Neural cell (in vitro differentiated cells): ENCODE measurements around the gene TBRG1. TPM values are rescaled to one million over a fixed set of nuclear protein-coding genes. Genes with fewer than 3 reads are reported as not detected.

Experiments
- H2AFZ ChIP-seq: fragments of 200-600, 300-800 bp; sonication (generic), shearing (Covaris generic); 2 replicates; pipeline ENCODE4 v1.6.0; 2014; ENCODE audit warnings: low read depth, mild to moderate bottlenecking, antibody characterized with exemption, low read length, moderate library complexity
- H3F3A ChIP-seq: fragments of 200-600 bp; shearing (Covaris generic); 2 replicates; pipeline ENCODE4 v1.6.1; 2016; ENCODE audit warnings: mild to moderate bottlenecking, moderate library complexity, mixed read lengths, antibody characterized with exemption, low read length; ENCODE audit not compliant: insufficient read depth, poor library complexity, severe bottlenecking
- H3K27ac ChIP-seq: fragments of 200-600, 300-800 bp; sonication (generic), shearing (Covaris generic); 2 replicates; pipeline ENCODE4 v1.5.1; 2014; ENCODE audit warnings: mild to moderate bottlenecking, low read length, moderate library complexity
- H3K27me3 ChIP-seq: fragments of 300-800, 200-600 bp; sonication (generic), shearing (Covaris generic); 2 replicates; pipeline ENCODE4 v1.6.0; 2014; ENCODE audit warnings: mild to moderate bottlenecking, low read depth, low read length, moderate library complexity; ENCODE audit not compliant: insufficient read depth
- H3K36me3 ChIP-seq: fragments of 300-800, 200-600 bp; sonication (generic), shearing (Covaris generic); 2 replicates; pipeline ENCODE4 v1.5.1; 2014; ENCODE audit warnings: mild to moderate bottlenecking, antibody characterized with exemption, low read length, moderate library complexity; ENCODE audit not compliant: insufficient read depth
- H3K4me2 ChIP-seq: fragments of 300-800, 200-600 bp; sonication (generic), shearing (Covaris generic); 2 replicates; pipeline ENCODE4 v1.6.0; 2014; ENCODE audit warnings: mild to moderate bottlenecking, low read length
- H3K4me3 ChIP-seq: fragments of 300-800, 200-600 bp; sonication (generic), shearing (Covaris generic); 2 replicates; pipeline ENCODE4 v1.5.1; 2014; ENCODE audit warnings: mild to moderate bottlenecking, low read length, moderate library complexity
- H3K79me2 ChIP-seq: fragments of 200-600 bp; shearing (Covaris generic); replicated peaks from 2 replicates; pipeline ENCODE4 v1.6.0; 2014; ENCODE audit warnings: mild to moderate bottlenecking, low read length, moderate library complexity; ENCODE audit not compliant: insufficient read depth
- H3K9ac ChIP-seq: fragments of 300-800, 200-600 bp; sonication (generic), shearing (Covaris generic); 2 replicates; pipeline ENCODE4 v1.6.1; 2016; ENCODE audit warnings: mild to moderate bottlenecking, low read length, mixed read lengths
- H3K9me2 ChIP-seq: fragments of 200-600 bp; shearing (Covaris generic); 2 replicates; pipeline ENCODE4 v1.6.1; 2016; ENCODE audit warnings: mild to moderate bottlenecking, low read length, mixed read lengths; ENCODE audit not compliant: insufficient read depth
- H3K9me3 ChIP-seq: fragments of 200-600, 300-800 bp; sonication (generic), shearing (Covaris generic); 2 replicates; pipeline ENCODE4 v1.6.1; 2016; ENCODE audit warnings: mild to moderate bottlenecking, mixed run types, low read length, moderate library complexity, mixed read lengths
- H4K20me1 ChIP-seq: fragments of 200-600 bp; shearing (Covaris generic); 2 replicates; pipeline ENCODE4 v1.6.1; 2016; ENCODE audit warnings: mild to moderate bottlenecking, mixed run types; ENCODE audit not compliant: insufficient read depth
- EP300 ChIP-seq: fragments of 450-650 bp; conservative IDR thresholded peaks from 2 replicates; pipeline ENCODE4 v1.6.1; 2014; ENCODE audit warnings: antibody characterized with exemption, mild to moderate bottlenecking, moderate library complexity; ENCODE audit not compliant: poor library complexity, severe bottlenecking
- EZH2 ChIP-seq: fragments of 200-600, 300-800 bp; shearing (Covaris generic), sonication (generic); IDR thresholded peaks from 2 replicates; pipeline ENCODE4 v1.6.1; 2014; ENCODE audit warnings: antibody characterized with exemption, low read length, borderline replicate concordance, mild to moderate bottlenecking; ENCODE audit not compliant: insufficient read depth, poor library complexity, severe bottlenecking
- MXI1 ChIP-seq: fragments of 450-650 bp; conservative IDR thresholded peaks from 2 replicates; pipeline ENCODE4 v1.6.1; 2014; ENCODE audit warnings: antibody characterized with exemption, mild to moderate bottlenecking; ENCODE audit not compliant: poor library complexity, severe bottlenecking
- POLR2AphosphoS5 ChIP-seq: IDR thresholded peaks from 2 replicates; pipeline ENCODE4 v1.6.1; 2012
- RAD21 ChIP-seq: fragments of 450-650 bp; conservative IDR thresholded peaks from 2 replicates; pipeline ENCODE4 v1.6.1; 2014; ENCODE audit warnings: antibody characterized with exemption, mild to moderate bottlenecking, moderate library complexity
- SMC3 ChIP-seq: fragments of 450-650 bp; conservative IDR thresholded peaks from 2 replicates; pipeline ENCODE4 v1.6.1; 2014; ENCODE audit warnings: antibody characterized with exemption, mild to moderate bottlenecking, moderate library complexity; ENCODE audit not compliant: poor library complexity
- TAF1 ChIP-seq: IDR thresholded peaks from 2 replicates; pipeline ENCODE4 v1.6.1; 2012; ENCODE audit warnings: low read depth
- polyA plus RNA-seq: library from polyadenylated mRNA; depleted of rRNA; stranded (reverse); fragments of >200 nt; gene quantifications from 2 replicates; pipeline ENCODE4 v1.2.3, GENCODE V29; 2014
- TF ChIP-seq, protein P1 (sequence below): IDR thresholded peaks from 2 replicates; pipeline ENCODE4 v1.6.1; 2012; ENCODE audit warnings: borderline replicate concordance
- TF ChIP-seq, protein P2 (sequence below): fragments of 450-650 bp; IDR thresholded peaks from 2 replicates; pipeline ENCODE4 v1.5.1; 2014; ENCODE audit warnings: antibody characterized with exemption, mild to moderate bottlenecking, moderate library complexity; ENCODE audit not compliant: poor library complexity, severe bottlenecking

The TBRG1 gene
- polyA plus RNA-seq, 1 donor from 2014 or later: 83.2 TPM

GRCh38 chr11:124642628-124643027, 20.0 kb downstream of the TBRG1 start:
- no peak overlapping the region for H3K4me2 ChIP-seq
- H3K27me3 ChIP-seq: no peaks in the 10 kb centered on the region
- no peak overlapping the region for H3K4me3 ChIP-seq
- TF ChIP-seq EZH2: no peak
- no peak for TF ChIP-seq TAF1
- no peak for TF ChIP-seq POLR2AphosphoS5
- TF ChIP-seq SMC3: no peak
- TF ChIP-seq, protein P1, sequence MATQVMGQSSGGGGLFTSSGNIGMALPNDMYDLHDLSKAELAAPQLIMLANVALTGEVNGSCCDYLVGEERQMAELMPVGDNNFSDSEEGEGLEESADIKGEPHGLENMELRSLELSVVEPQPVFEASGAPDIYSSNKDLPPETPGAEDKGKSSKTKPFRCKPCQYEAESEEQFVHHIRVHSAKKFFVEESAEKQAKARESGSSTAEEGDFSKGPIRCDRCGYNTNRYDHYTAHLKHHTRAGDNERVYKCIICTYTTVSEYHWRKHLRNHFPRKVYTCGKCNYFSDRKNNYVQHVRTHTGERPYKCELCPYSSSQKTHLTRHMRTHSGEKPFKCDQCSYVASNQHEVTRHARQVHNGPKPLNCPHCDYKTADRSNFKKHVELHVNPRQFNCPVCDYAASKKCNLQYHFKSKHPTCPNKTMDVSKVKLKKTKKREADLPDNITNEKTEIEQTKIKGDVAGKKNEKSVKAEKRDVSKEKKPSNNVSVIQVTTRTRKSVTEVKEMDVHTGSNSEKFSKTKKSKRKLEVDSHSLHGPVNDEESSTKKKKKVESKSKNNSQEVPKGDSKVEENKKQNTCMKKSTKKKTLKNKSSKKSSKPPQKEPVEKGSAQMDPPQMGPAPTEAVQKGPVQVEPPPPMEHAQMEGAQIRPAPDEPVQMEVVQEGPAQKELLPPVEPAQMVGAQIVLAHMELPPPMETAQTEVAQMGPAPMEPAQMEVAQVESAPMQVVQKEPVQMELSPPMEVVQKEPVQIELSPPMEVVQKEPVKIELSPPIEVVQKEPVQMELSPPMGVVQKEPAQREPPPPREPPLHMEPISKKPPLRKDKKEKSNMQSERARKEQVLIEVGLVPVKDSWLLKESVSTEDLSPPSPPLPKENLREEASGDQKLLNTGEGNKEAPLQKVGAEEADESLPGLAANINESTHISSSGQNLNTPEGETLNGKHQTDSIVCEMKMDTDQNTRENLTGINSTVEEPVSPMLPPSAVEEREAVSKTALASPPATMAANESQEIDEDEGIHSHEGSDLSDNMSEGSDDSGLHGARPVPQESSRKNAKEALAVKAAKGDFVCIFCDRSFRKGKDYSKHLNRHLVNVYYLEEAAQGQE: no peak
- TF ChIP-seq, protein P2, sequence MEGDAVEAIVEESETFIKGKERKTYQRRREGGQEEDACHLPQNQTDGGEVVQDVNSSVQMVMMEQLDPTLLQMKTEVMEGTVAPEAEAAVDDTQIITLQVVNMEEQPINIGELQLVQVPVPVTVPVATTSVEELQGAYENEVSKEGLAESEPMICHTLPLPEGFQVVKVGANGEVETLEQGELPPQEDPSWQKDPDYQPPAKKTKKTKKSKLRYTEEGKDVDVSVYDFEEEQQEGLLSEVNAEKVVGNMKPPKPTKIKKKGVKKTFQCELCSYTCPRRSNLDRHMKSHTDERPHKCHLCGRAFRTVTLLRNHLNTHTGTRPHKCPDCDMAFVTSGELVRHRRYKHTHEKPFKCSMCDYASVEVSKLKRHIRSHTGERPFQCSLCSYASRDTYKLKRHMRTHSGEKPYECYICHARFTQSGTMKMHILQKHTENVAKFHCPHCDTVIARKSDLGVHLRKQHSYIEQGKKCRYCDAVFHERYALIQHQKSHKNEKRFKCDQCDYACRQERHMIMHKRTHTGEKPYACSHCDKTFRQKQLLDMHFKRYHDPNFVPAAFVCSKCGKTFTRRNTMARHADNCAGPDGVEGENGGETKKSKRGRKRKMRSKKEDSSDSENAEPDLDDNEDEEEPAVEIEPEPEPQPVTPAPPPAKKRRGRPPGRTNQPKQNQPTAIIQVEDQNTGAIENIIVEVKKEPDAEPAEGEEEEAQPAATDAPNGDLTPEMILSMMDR: no peak
- TF ChIP-seq RAD21: no peak
- no peak for TF ChIP-seq MXI1
- no peak for TF ChIP-seq EP300
- H3K27ac ChIP-seq: no peak overlapping the region
- no peaks in the 10 kb centered on the region for H3K79me2 ChIP-seq
- no peak overlapping the region for H2AFZ ChIP-seq
- H3F3A ChIP-seq: no peaks in the 10 kb centered on the region
- no peaks in the 10 kb centered on the region for H3K9me3 ChIP-seq
- no peaks in the 10 kb centered on the region for H3K9me2 ChIP-seq
- no peak overlapping the region for H3K9ac ChIP-seq
- H4K20me1 ChIP-seq: no peaks in the 10 kb centered on the region
- H3K36me3 ChIP-seq: no peaks in the 10 kb centered on the region

DNA sequence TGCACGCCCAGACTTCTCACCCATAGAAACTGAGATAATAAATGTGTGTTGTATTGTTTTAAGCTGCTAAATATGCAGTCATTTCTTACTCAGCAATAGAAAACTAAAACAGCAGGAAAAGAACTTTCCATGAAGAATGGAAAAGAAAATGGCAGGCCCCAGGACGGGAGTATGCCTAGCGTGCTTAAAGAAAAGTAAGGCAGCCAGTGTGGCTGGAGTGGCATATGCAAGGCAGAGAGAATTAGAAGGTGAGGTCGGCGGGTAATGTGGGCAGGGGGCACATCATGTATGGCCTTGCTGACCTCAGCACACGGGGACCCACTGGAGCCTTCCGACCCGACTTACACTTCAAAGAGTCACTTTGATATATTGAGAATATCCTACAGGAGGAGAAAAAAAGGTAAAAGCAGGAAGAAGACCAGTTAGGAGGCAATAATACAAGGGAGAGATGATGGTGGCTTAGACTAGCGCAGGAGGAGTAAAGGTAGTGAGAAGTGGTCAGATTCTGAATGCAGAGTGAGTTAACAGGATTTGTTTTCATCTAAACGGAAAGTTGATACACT, 20.5 kb downstream of the TBRG1 start:
- H3K27ac ChIP-seq: no peak overlapping the region
- no peaks in the 10 kb centered on the region for H3K9me3 ChIP-seq
- no peaks in the 10 kb centered on the region for H3K36me3 ChIP-seq
- H3K27me3 ChIP-seq: no peaks in the 10 kb centered on the region
- H3K9ac ChIP-seq: no peak overlapping the region
- H2AFZ ChIP-seq: no peak overlapping the region
- no peak overlapping the region for H3K4me3 ChIP-seq
- H3K4me2 ChIP-seq: no peak overlapping the region
- H3K79me2 ChIP-seq: no peaks in the 10 kb centered on the region
- no peaks in the 10 kb centered on the region for H3K9me2 ChIP-seq
- TF ChIP-seq, protein P1: no peak
- TF ChIP-seq EP300 (no peak), RAD21 (no peak), SMC3 (no peak), TAF1 (no peak), EZH2 (no peak), MXI1 (no peak), POLR2AphosphoS5 (no peak)
- TF ChIP-seq, protein P2: no peak
- H4K20me1 ChIP-seq: no peaks in the 10 kb centered on the region
- H3F3A ChIP-seq: no peaks in the 10 kb centered on the region
